NCI-H345 treated with DMSO at 0.1 percent for 48 hours (cell line): ENCODE results near the gene GALNT3.

Experiments used
- DNase-seq: peaks from one replicate; lab custom pipeline; 2025; ENCODE audit not compliant: unreplicated experiment; lab: John Stamatoyannopoulos, UW

The GALNT3 gene

GRCh38 chr2:165796819-165797530, 2.9 kb upstream of the GALNT3 start:
- no peak for DNase-seq

DNA sequence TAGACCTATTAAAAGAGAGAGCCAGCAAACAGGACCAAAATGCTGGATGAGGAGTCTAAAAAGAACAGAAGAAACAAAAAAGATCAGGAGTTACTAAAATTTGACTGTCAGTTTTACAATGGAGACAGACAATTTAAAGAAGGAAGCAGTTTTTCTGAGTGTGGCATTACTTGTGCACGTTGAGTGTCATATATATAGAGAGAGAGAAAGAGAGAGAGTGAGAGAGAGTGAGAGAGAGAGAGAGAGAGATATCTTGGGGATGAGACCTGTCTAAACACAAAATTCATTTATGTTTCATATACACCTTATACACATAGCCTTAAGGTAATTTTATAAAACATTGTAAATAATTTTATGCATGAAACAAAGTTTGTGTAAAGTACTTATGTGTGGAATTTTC, 2.1 kb upstream of the GALNT3 start:
- DNase-seq = no peak

DNA sequence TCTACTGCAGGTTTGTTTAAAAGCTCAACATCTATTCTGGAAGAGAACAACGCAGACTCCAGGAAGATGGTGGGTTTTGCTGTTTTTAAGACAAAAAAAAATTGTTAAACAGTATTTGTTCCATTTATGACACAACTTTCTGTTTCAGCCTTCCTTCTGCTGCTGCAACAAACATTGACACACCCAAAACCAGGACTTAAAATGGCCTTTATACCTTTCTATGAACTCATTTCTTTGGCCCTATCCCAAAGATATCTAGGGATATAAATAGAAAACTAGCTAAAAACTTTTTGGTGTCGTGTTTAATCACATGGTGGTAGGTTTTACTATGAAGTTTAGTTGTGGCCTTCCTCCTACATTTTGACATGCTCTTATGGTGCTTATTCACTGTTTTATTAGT, 964 bp upstream of the GALNT3 start:
- DNase-seq = no peak

- peak; percentile 52 for DNase-seq
Observed at GRCh38 chr2:165794536-165794928, 485 bp upstream of the GALNT3 start.

GRCh38 chr2:165793161-165793778, 777 bp downstream of the GALNT3 start:
- peak; percentile 24 for DNase-seq

GRCh38 chr2:165792104-165792454, 2.0 kb downstream of the GALNT3 start:
- no peak for DNase-seq

- no peak for DNase-seq
Observed at GRCh38 chr2:165791421-165792103, 2.5 kb downstream of the GALNT3 start.

GRCh38 chr2:165790466-165790865, 3.6 kb downstream of the GALNT3 start:
- no peak for DNase-seq

GRCh38 chr2:165787334-165787733, 6.7 kb downstream of the GALNT3 start:
- DNase-seq = no peak

GRCh38 chr2:165779706-165780105, 14.3 kb downstream of the GALNT3 start:
- no peak for DNase-seq

DNA sequence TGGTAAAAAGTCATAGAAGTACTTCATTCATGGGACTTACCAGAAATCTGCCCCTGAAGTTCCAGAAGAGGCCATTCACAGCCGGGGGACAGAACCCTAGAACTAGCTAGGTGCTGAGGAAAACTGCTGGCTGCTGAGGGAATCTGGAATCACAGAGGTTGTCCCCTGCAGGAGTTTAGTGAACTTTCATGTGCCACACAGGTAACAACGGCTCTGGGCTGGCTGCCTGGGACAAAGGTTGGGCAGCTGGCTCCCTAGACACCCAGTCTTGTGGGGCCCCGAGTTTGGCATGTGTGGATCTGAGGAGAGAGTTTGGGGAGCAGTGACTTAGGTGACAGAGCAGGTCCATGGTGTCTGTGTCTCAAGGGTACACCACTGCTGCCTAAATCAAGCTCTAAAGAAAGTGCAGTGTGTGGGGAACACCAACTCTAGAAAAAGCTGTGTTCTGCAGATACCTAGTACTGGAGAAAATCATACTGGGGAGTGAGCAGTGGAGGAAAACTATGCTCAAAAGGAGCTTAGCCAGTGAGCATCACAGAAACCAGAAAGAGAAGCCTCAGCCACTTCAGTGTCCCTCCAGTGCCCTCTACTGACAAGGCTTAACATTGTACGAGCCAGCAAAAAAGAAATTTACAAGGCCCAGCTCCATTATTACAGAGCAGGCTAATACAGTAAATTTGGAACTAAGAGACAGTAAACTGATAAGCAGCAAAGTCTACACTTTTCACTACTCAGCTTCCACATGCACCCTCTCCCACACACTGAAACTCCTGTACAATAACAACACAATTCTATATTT, 15.2 kb downstream of the GALNT3 start:
- DNase-seq = no peak

DNA sequence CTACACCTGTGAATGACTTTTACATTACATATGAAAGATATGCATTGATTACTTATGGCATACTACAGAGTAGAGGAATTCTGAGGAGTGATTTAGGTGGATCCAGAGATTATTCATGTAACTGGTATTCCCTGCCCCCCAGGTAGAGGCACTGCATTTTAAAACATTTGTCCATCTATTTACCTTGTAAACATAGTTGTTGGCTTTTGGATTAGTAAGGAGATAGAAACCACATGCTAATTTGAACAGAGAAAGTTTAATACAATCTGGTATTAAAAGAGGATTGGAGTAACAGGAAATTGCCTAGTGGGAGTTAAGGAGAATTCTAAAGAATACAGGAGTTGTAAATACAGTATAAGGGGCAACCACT, 15.9 kb downstream of the GALNT3 start:
- no peak for DNase-seq

DNA sequence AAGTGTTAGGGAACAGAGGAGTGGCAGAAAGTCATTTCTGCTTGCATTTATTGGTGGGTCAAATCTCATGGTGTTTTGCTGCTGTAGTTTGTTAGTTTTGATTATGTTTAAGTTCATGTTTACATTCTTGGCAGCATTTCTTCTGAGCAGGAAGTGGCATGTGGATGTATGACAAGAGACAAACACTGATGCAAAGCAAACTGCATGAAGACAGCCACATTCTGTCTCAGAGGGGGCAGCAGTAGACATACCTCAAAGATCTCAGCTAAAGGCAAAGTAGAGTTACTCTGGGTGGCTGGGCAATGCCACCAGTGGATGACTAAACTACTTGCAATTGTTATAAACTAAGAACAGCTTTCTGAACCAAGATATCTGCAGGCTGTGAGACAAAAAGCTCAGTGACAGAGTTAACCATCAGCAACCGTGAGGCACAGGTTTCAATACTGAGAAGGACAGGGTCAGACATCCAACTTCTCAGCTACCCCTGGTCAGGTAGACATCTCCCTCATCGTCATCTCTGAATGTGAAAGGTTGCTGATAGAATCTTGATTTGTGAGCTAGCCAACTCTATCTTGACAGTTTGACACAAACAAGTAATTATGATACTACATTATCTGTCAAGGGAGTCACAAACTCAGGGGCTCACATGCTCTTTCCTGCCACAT, 16.4 kb downstream of the GALNT3 start:
- DNase-seq = no peak

DNA sequence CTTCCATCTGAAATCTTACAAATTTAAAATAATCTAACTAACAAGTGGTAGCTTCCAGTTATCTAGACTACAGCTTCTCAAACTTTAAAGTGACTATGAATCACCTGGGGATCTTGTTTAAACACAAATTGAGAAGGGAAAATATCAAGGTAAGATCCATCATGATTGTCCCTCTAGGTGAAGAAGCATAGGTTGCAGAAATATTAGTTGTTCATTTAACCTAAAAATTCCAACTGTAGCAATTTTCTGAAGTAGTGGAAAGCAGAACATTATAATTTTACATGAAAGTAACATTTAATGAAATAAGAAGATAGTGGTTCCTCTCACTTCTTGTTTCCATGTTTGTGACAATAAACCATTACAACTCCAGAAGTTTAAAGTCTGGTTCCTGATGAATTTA, 17.3 kb downstream of the GALNT3 start:
- DNase-seq = no peak

DNA sequence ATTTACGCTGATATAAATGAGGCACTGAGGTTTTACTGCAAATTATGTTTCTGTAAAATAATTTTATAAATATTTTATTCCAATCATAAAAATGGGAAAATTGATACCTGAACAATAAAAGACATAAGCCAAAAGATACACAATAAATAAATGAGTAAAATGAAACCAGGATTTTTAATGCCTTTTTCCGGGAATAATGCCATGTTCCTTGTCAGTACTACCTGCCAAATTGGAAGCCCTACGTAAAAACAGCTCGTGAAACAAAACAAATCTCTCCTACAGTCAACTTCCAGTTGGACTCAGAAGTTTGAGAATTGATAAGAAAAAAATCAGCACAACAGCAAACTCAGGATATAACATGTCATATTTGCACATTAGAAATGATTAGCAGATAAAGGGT, 18.0 kb downstream of the GALNT3 start:
- no peak for DNase-seq

- no peak for DNase-seq
Observed at GRCh38 chr2:165773684-165774083, 20.4 kb downstream of the GALNT3 start.

- no peak for DNase-seq
Observed at GRCh38 chr2:165772183-165772582, 21.9 kb downstream of the GALNT3 start.

DNA sequence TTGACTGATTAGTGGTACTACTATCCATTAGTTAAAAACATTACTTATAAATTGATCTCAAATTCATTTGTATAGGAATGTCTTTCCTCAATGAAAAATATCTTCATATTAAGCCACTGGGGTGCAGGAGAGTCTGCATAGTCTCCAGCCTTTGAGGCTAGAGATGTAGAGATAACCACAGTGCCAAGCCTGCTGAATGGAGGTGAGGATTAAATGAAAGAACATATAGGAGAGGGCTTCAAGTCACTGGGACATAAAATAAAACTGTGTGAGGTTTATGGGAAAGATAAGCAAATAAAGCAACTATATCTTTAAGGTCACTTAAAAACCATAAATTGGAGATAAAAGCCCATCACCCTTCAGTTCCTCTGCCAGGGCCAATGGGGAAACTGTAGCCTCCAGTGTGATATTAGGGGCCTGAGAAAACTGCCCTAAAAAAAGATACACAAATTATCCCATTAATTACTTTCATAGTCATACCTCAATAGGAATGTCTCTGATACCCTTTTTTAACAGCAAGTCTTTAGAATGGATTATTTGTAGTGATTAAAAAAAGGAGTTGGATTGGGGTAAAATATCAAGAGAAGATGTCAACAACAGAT, 27.6 kb downstream of the GALNT3 start:
- no peak for DNase-seq

GRCh38 chr2:165762723-165763122, 31.3 kb downstream of the GALNT3 start:
- no peak for DNase-seq

DNA sequence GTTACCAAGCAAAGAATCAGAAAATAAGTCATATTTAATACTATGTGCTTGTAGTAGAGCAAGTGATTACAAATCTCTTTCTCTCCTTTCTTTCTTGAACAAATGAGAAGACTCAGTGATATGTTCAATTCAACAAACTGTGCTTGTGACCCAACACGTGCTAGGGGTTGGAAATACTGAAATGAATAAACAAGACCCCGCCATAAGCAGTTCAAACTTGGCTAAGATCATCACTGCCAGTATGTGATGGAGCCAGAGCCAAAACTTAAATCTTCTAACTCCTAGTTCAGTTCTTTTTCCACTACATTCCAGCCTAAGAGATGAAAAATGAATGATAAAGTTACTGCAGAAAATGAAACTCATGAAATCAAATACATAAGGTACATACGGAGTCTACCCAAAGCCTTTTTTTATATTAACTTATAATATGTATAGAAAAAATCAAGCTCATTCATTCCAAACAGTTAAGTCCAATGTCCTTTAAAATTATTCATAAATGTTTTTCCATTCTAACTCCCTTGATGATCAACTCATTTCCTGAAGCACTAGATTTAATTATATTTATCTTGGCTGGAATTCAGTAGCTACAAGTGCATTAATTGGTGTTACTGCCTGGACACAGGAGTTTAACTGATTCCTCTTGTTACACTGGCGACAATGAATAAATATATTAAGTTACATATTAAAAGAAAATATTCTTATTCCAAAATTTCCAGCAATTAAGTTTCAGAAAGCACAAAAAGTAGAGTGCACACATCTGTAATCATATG, 36.0 kb downstream of the GALNT3 start:
- DNase-seq = no peak
